Measurements from ENCODE around the gene PLA2G2D. TPM values are rescaled to one million over a fixed set of nuclear protein-coding genes. Genes with fewer than 3 reads are reported as not detected.

The PLA2G2D gene
- total RNA-seq, result not detected
- polyA plus RNA-seq, result not detected
- long read RNA-seq, donor 1, result 0 reads
- long read RNA-seq, donor 2, result 0 reads
- long read RNA-seq, donor 3, result 0 reads
- long read RNA-seq, donor 4, result 0 reads
- long read RNA-seq, donor 5, result 0 reads
- long read RNA-seq, donor 6, result 0 reads
- long read RNA-seq, donor 7, result 0 reads
- long read RNA-seq, donor 8, result 0 reads
- long read RNA-seq, donor 9, result 0 reads
- long read RNA-seq, donor 10, result 0 reads

- TF ChIP-seq CTCF (IDR thresholded peaks at IDR 0.05) (no peak), POLR2A (IDR thresholded peaks at IDR 0.05) (no peak)
- intact Hi-C loops (cut with DNase I), result no loop called here
- H3K9me3 ChIP-seq (replicated peaks in 1 of 3), result no peaks in the 10 kb centered on the region
- 84 to 100% (median 100%) methylated on average over 2 of the region's 2 CpGs for WGBS, 4 donors
- H3K27ac ChIP-seq, result no peak within 1 kb of the TSS
- DNase-seq, result no peak
- no peak within 1 kb of the TSS for H3K4me3 ChIP-seq
- peaks cover 0 to 2% of the 10 kb centered on the region in 2 donors for H3K4me1 ChIP-seq (replicated peaks in 1 of 2)
- no peaks in the 10 kb centered on the region for H3K36me3 ChIP-seq (replicated peaks in 1 of 2)
- H3K27me3 ChIP-seq, result peaks cover 3% of the 10 kb centered on the region
Measured at GRCh38 chr1:20119347-20119746, at the start of gene PLA2G2D. PLA2G2D (minus strand) TSS chr1:20119536; CDS start chr1:20119498, 38 bp downstream.

- no peak for DNase-seq
Measured at GRCh38 chr1:20168564-20169491, 49.5 kb upstream of the PLA2G2D start.

GRCh38 chr1:20167126-20167525, 47.8 kb upstream of the PLA2G2D start:
- Histone ChIP-seq H3K27ac (no peak overlapping the region), H3K36me3 (replicated peaks in 1 of 2) (no peaks in the 10 kb centered on the region), H3K9me3 (replicated peaks in 1 of 3) (no peaks in the 10 kb centered on the region), H3K4me1 (replicated peaks in 1 of 2) (no peaks in the 10 kb centered on the region), H3K27me3 (no peaks in the 10 kb centered on the region), H3K4me3 (no peak overlapping the region)
- intact Hi-C loops (cut with DNase I), result no loop called here
- DNase-seq, result no peak
- TF ChIP-seq POLR2A (IDR thresholded peaks at IDR 0.05), result no peak
- TF ChIP-seq CTCF (IDR thresholded peaks at IDR 0.05), result no peak
- WGBS, 4 donors, result 89 to 94% (median 92%) methylated on average over 8 of the region's 8 CpGs

More at GRCh38 chr1:20168564-20169491, 49.5 kb upstream of the PLA2G2D start:
- no peaks in the 10 kb centered on the region for H3K27me3 ChIP-seq
- TF ChIP-seq CTCF (IDR thresholded peaks at IDR 0.05) (no peak), POLR2A (IDR thresholded peaks at IDR 0.05) (no peak)
- 82 to 83% (median 82%) methylated on average over 8 to 9 of the region's 9 CpGs for WGBS, 4 donors
- H3K4me1 ChIP-seq (replicated peaks in 1 of 2), result no peaks in the 10 kb centered on the region
- H3K36me3 ChIP-seq (replicated peaks in 1 of 2), result no peaks in the 10 kb centered on the region
- no peaks in the 10 kb centered on the region for H3K9me3 ChIP-seq (replicated peaks in 1 of 3)
- intact Hi-C loops (cut with DNase I), result no loop called here
- no peak overlapping the region for H3K4me3 ChIP-seq
- H3K27ac ChIP-seq, result no peak overlapping the region

GRCh38 chr1:20166051-20166450, 46.7 kb upstream of the PLA2G2D start:
- H3K4me3 ChIP-seq, result no peak overlapping the region
- peaks cover 0 to 2% (median 0%) of the 10 kb centered on the region in 3 donors for H3K9me3 ChIP-seq (replicated peaks in 1 of 3)
- TF ChIP-seq CTCF (IDR thresholded peaks at IDR 0.05), result no peak
- TF ChIP-seq POLR2A (IDR thresholded peaks at IDR 0.05), result no peak
- no peak overlapping the region for H3K27ac ChIP-seq
- WGBS, 4 donors, result 65 to 79% (median 71%) methylated on average over 16 to 17 of the region's 17 CpGs
- H3K27me3 ChIP-seq, result no peaks in the 10 kb centered on the region
- H3K4me1 ChIP-seq (replicated peaks in 1 of 2), result no peaks in the 10 kb centered on the region
- no peaks in the 10 kb centered on the region for H3K36me3 ChIP-seq (replicated peaks in 1 of 2)
- no peak for DNase-seq
- intact Hi-C loops (cut with DNase I), result no loop called here
